ENCODE results near the gene SH3PXD2B.
"Not testable (repeated sequence)": the region's sequence is repeated elsewhere in the genome, so short reads cannot be mapped to it uniquely, and the experiment has no call there.

SH3PXD2B gene

GRCh38 chr5:172365948-172366608 lies 88.2 kb downstream of the SH3PXD2B start:
- DNase-seq, result no peak

- DNase-seq, result no peak
These were observed 89.6 kb downstream of the SH3PXD2B start for GRCh38 chr5:172364773-172365172.

- DNase-seq, result no peak
These were observed 91.6 kb downstream of the SH3PXD2B start for GRCh38 chr5:172362755-172363154.

GRCh38 chr5:172361566-172362238 lies 92.6 kb downstream of the SH3PXD2B start:
- peak; percentile 98 for DNase-seq

GRCh38 chr5:172358345-172358744 lies 96.0 kb downstream of the SH3PXD2B start:
- no peak for DNase-seq

- no peak for DNase-seq
These were observed 97.8 kb downstream of the SH3PXD2B start for GRCh38 chr5:172356527-172356926.

GRCh38 chr5:172356047-172356446 lies 98.3 kb downstream of the SH3PXD2B start:
- DNase-seq, result no peak

GRCh38 chr5:172353846-172354245 lies 100.5 kb downstream of the SH3PXD2B start:
- no peak for DNase-seq

- DNase-seq, result no peak
These were observed 101.0 kb downstream of the SH3PXD2B start for GRCh38 chr5:172353271-172353812.

- DNase-seq, result not testable (repeated sequence)
These were observed 101.8 kb downstream of the SH3PXD2B start for GRCh38 chr5:172352526-172352925.

GRCh38 chr5:172351240-172351778 lies 103.0 kb downstream of the SH3PXD2B start:
- no peak for DNase-seq

GRCh38 chr5:172350212-172351181 lies 103.8 kb downstream of the SH3PXD2B start:
- DNase-seq, result no peak

GRCh38 chr5:172348733-172349132 lies 105.6 kb downstream of the SH3PXD2B start:
- not testable (repeated sequence) for DNase-seq

GRCh38 chr5:172348084-172348483 lies 106.2 kb downstream of the SH3PXD2B start:
- DNase-seq, result no peak

GRCh38 chr5:172347496-172348052 lies 106.8 kb downstream of the SH3PXD2B start:
- no peak for DNase-seq

- DNase-seq, result no peak
These were observed 108.4 kb downstream of the SH3PXD2B start for GRCh38 chr5:172345881-172346280.

GRCh38 chr5:172344855-172345409 lies 109.4 kb downstream of the SH3PXD2B start:
- DNase-seq, result no peak

GRCh38 chr5:172343741-172344140 lies 110.6 kb downstream of the SH3PXD2B start:
- DNase-seq, result no peak

GRCh38 chr5:172342918-172343317 lies 111.4 kb downstream of the SH3PXD2B start:
- DNase-seq, result no peak

- no peak for DNase-seq
These were observed 114.8 kb downstream of the SH3PXD2B start for GRCh38 chr5:172339264-172340180.

All from fibroblast of skin of back (primary cell).